Nephron progenitor cell (in vitro differentiated cells): ENCODE results near the gene SMC1B.

Experiments used
- DNase-seq: peaks from one replicate; pipeline ENCODE4 v3.0.0; 2021
- H3K27ac Mint-ChIP-seq: 2 replicates; pipeline ENCODE4 v1.8.0; 2021; ENCODE audit warnings: mild to moderate bottlenecking, moderate library complexity, mixed read lengths
- H3K27me3 Mint-ChIP-seq: 2 replicates; pipeline ENCODE4 v1.8.0; 2021; ENCODE audit warnings: mild to moderate bottlenecking, low read depth, mixed read lengths; ENCODE audit not compliant: poor library complexity
- H3K36me3 Mint-ChIP-seq: 2 replicates; pipeline ENCODE4 v1.8.0; 2021; ENCODE audit warnings: low read depth, mixed read lengths
- H3K4me1 Mint-ChIP-seq: 2 replicates; pipeline ENCODE4 v1.8.0; 2021; ENCODE audit warnings: mixed read lengths
- H3K4me3 Mint-ChIP-seq: 2 replicates; pipeline ENCODE4 v1.8.0; 2021; ENCODE audit warnings: mild to moderate bottlenecking, moderate library complexity, mixed read lengths
- H3K9me3 Mint-ChIP-seq: 2 replicates; pipeline ENCODE4 v1.8.0; 2021; ENCODE audit warnings: mild to moderate bottlenecking, moderate library complexity, mixed read lengths
- CTCF ChIP-seq: fragments of 200-600 bp; sonication (generic); IDR thresholded peaks from 2 replicates; pipeline ENCODE4 v1.5.0; 2021; ENCODE audit warnings: antibody characterized with exemption

The SMC1B gene

DNA sequence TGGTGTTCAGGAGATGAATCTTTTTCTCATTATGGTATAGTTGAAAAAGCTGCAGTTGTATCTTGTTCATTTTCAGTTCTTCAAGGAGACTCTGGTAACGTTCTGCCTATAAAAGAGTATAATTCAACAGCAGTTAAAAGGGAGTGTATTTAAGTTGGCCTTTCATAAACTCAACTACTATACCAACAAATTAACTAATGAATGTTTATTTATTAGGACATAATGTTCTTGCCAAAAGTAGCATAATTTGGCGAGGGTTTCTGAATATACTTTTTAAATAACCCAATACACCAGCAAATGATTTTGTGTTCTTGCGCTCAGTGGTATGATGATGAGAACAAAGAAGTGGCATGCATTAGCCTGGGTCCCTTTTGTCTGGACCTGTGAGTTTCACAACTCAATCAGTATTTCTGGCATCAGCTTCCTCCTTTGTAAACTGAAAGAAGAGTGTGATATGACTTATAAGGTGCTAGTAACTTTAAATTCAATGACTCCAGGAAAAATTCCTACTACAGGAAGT is 10.9 kb downstream of the SMC1B start:
- no peak for DNase-seq
- TF ChIP-seq CTCF, result no peak
- no peaks in the 10 kb centered on the region for H3K36me3 Mint-ChIP-seq
- peaks cover 22% of the 10 kb centered on the region for H3K27me3 Mint-ChIP-seq
- H3K9me3 Mint-ChIP-seq, result no peaks in the 10 kb centered on the region
- H3K4me3 Mint-ChIP-seq, result no peak overlapping the region
- H3K4me1 Mint-ChIP-seq, result peaks cover 4% of the 10 kb centered on the region
- H3K27ac Mint-ChIP-seq, result no peak overlapping the region

DNA sequence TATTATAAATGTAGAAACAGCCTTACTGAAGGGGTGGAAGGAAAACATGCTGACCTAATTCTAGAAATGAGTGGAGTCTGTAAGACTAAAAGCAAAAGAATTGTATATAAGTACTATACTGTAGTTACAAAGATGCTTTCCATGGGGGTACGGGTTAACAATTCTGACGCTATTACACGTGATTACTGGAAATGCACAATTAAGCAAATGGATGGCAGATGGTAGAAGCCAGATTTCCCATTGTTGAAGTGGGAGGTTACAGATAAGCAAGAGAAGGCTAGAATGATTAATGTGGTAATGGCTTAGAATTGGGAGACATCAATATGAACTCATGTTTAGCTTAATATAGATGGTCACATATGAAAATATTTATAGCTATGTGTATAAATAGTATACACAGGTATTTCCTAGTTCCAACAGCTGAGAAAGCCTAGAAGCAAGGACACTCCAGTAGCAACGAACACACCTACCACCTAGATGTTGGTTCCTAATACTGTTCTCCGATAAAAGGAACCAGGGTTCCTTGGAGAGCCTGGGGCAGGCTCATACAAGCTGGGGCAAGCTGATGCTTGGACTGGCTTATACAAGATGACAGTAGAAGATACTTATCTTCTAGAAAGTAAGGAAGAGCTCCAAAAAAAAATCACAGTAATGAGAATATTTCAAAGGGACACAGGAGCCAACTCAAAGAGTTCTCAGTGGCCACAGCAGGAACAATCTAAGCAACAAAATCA is 13.5 kb downstream of the SMC1B start:
- TF ChIP-seq CTCF, result no peak
- H3K27me3 Mint-ChIP-seq, result peaks cover 24% of the 10 kb centered on the region
- no peaks in the 10 kb centered on the region for H3K9me3 Mint-ChIP-seq
- no peaks in the 10 kb centered on the region for H3K36me3 Mint-ChIP-seq
- H3K27ac Mint-ChIP-seq, result no peak overlapping the region
- peaks cover 10% of the 10 kb centered on the region for H3K4me1 Mint-ChIP-seq
- DNase-seq, result no peak
- no peak overlapping the region for H3K4me3 Mint-ChIP-seq

DNA sequence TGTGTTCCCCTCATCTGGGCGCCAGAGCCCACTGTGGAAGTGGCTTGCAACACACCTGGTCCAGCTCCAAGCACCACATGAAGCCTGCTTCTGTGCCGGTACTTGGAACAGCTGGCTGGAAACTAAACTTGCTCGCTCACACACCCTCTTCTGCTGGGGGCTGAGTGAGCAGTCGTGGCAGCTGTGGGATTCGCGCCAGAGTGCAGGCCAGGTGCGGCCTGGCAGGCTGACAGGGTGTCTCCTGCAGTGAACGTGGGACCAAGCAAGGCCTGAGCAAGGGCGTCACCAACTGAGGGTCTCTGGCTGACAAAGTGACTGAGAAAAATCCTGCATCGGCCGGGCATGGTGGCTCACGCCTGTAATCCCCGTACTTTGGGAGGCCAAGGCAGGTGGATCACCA is 15.2 kb downstream of the SMC1B start:
- Mint-ChIP-seq H3K36me3 (no peaks in the 10 kb centered on the region), H3K4me3 (no peak overlapping the region), H3K27me3 (peaks cover 24% of the 10 kb centered on the region), H3K4me1 (peaks cover 10% of the 10 kb centered on the region), H3K9me3 (no peaks in the 10 kb centered on the region), H3K27ac (no peak overlapping the region)
- no peak for DNase-seq
- no peak for TF ChIP-seq CTCF

DNA sequence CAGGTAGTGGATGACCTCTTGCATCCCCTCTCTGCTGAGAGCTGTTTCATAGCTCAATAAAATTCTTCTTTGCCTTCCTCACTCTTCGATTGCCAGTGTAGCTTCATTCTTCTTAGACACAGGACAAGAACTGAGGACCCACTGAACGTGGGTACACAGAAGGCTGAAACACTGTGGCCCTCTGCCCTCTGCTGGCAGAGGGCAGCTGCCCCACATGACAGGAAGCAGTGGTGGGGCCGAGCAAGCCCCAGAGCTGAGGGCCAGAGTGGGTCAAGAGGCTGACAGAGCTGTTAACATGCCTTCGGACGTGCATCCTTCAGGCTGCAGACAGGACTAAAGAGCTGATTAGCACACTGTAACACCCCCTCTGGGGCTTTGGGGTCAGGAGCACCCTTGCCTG is 15.6 kb downstream of the SMC1B start:
- DNase-seq, result no peak
- no peak overlapping the region for H3K27ac Mint-ChIP-seq
- H3K36me3 Mint-ChIP-seq, result no peaks in the 10 kb centered on the region
- peaks cover 10% of the 10 kb centered on the region for H3K4me1 Mint-ChIP-seq
- no peaks in the 10 kb centered on the region for H3K9me3 Mint-ChIP-seq
- H3K4me3 Mint-ChIP-seq, result no peak overlapping the region
- TF ChIP-seq CTCF, result no peak
- H3K27me3 Mint-ChIP-seq, result peaks cover 24% of the 10 kb centered on the region

GRCh38 chr22:45389546-45389945 is 23.9 kb downstream of the SMC1B start:
- DNase-seq, result no peak
- no peaks in the 10 kb centered on the region for H3K36me3 Mint-ChIP-seq
- TF ChIP-seq CTCF, result no peak
- no peaks in the 10 kb centered on the region for H3K9me3 Mint-ChIP-seq
- peaks cover 27% of the 10 kb centered on the region for H3K27me3 Mint-ChIP-seq
- no peaks in the 10 kb centered on the region for H3K4me1 Mint-ChIP-seq
- no peak overlapping the region for H3K27ac Mint-ChIP-seq
- no peak overlapping the region for H3K4me3 Mint-ChIP-seq

- no peak for DNase-seq
Measured at GRCh38 chr22:45381348-45381747, 32.1 kb downstream of the SMC1B start.

More at GRCh38 chr22:45381348-45381747, 32.1 kb downstream of the SMC1B start:
- Mint-ChIP-seq H3K4me1 (no peaks in the 10 kb centered on the region), H3K36me3 (no peaks in the 10 kb centered on the region), H3K27me3 (peaks cover 12% of the 10 kb centered on the region), H3K9me3 (no peaks in the 10 kb centered on the region), H3K27ac (no peak overlapping the region), H3K4me3 (no peak overlapping the region)
- TF ChIP-seq CTCF, result no peak
